Calu3 (cell line): ENCODE data around the gene GRAP2. TPM values are rescaled to one million over a fixed set of nuclear protein-coding genes. Genes with fewer than 3 reads are reported as not detected.
A peak's percentile ranks its signal among the peaks of the same experiment; 100 is the strongest.

ENCODE experiments used
- BruUV-seq: library from RNA; stranded (reverse); fragments of 400-500 nt; replicated peaks from 2 replicates; lab custom pipeline; 2021; lab: Mats Ljungman, UMichigan
- CTCF ChIA-PET: fragments of 300-600 bp; sonication (Branson Sonifier 250); formaldehyde crosslinking; loops from one replicate; lab custom pipeline; 2022; ENCODE audit warnings: antibody characterized with exemption; lab: Charles Lee
- DNase-seq: peaks from one replicate; pipeline ENCODE4 v3.0.0; 2022
- H3K27ac Mint-ChIP-seq: one replicate; pipeline ENCODE4 v1.8.0; 2022; ENCODE audit warnings: mixed read lengths; ENCODE audit not compliant: unreplicated experiment
- H3K27me3 Mint-ChIP-seq: one replicate; pipeline ENCODE4 v1.8.0; 2022; ENCODE audit warnings: mixed read lengths; ENCODE audit not compliant: unreplicated experiment
- H3K36me3 Mint-ChIP-seq: one replicate; pipeline ENCODE4 v1.8.0; 2022; ENCODE audit warnings: mild to moderate bottlenecking, moderate library complexity, mixed read lengths; ENCODE audit not compliant: insufficient read depth, unreplicated experiment
- H3K4me1 Mint-ChIP-seq: one replicate; pipeline ENCODE4 v1.8.0; 2022; ENCODE audit warnings: mild to moderate bottlenecking, low read depth, mixed read lengths; ENCODE audit not compliant: unreplicated experiment
- H3K4me3 Mint-ChIP-seq: one replicate; pipeline ENCODE4 v1.8.0; 2022; ENCODE audit warnings: mild to moderate bottlenecking, low read depth, moderate library complexity, mixed read lengths; ENCODE audit not compliant: unreplicated experiment
- H3K9me3 Mint-ChIP-seq: one replicate; pipeline ENCODE4 v1.8.0; 2022; ENCODE audit warnings: low read depth, mixed read lengths; ENCODE audit not compliant: unreplicated experiment
- CTCF ChIP-seq: fragments of 200-600 bp; IDR thresholded peaks from one replicate; pipeline ENCODE4 v1.8.0; 2022; ENCODE audit warnings: antibody characterized with exemption; ENCODE audit not compliant: unreplicated experiment
- intact Hi-C: fragments of 100-400 bp; cut with micrococcal nuclease; formaldehyde crosslinking; loops from one replicate; pipeline ENCODE4 v1.10.0; 2022; ENCODE audit not compliant: unreplicated experiment
- total RNA-seq: library from RNA; stranded (reverse); gene quantifications from 2 replicates; pipeline ENCODE4 v1.2.3, GENCODE V29; 2022

The GRAP2 gene
- total RNA-seq, 1 experiment from 2014 or later, result not detected

- intact Hi-C loops, result loop anchor here (1.0 to 10.0 kb wide), 2 partner anchors 92 to 387 kb away; no protein-coding TSS in a partner anchor
- CTCF ChIA-PET, result interaction anchor here (0.6 to 1.7 kb wide), 7 partner anchors 13 to 215 kb away, joined by 3 to 5 read pairs (median 4); no protein-coding TSS in a partner anchor
- no peak overlapping the region for H3K27ac Mint-ChIP-seq
- H3K27me3 Mint-ChIP-seq, result peaks cover 47% of the 10 kb centered on the region
- no peaks in the 10 kb centered on the region for H3K4me1 Mint-ChIP-seq
- DNase-seq, result no peak
- TF ChIP-seq CTCF, result no peak
- no peaks in the 10 kb centered on the region for H3K36me3 Mint-ChIP-seq
- H3K9me3 Mint-ChIP-seq, result no peaks in the 10 kb centered on the region
- no peak overlapping the region for H3K4me3 Mint-ChIP-seq
- BruUV-seq, result no TSS peak
Measured at GRCh38 chr22:39932166-39932565, 31.3 kb downstream of the GRAP2 start.

GRCh38 chr22:39932918-39933649 lies 32.2 kb downstream of the GRAP2 start:
- CTCF ChIA-PET, result interaction anchor here (0.6 to 1.7 kb wide), 9 partner anchors 12 to 329 kb away, joined by 3 to 5 read pairs (median 3); no protein-coding TSS in a partner anchor
- no peaks in the 10 kb centered on the region for H3K4me1 Mint-ChIP-seq
- DNase-seq, result peak; percentile 58
- H3K4me3 Mint-ChIP-seq, result no peak overlapping the region
- H3K27me3 Mint-ChIP-seq, result peaks cover 57% of the 10 kb centered on the region
- intact Hi-C loops, result loop anchor here (1.0 to 10.0 kb wide), 2 partner anchors 91 to 388 kb away; no protein-coding TSS in a partner anchor
- BruUV-seq, result no TSS peak
- no peak overlapping the region for H3K27ac Mint-ChIP-seq
- H3K9me3 Mint-ChIP-seq, result no peaks in the 10 kb centered on the region
- peak; percentile 83 for TF ChIP-seq CTCF
- no peaks in the 10 kb centered on the region for H3K36me3 Mint-ChIP-seq

- DNase-seq, result no peak
- BruUV-seq, result no TSS peak
- no peaks in the 10 kb centered on the region for H3K4me1 Mint-ChIP-seq
- H3K9me3 Mint-ChIP-seq, result no peaks in the 10 kb centered on the region
- H3K36me3 Mint-ChIP-seq, result no peaks in the 10 kb centered on the region
- TF ChIP-seq CTCF, result no peak
- intact Hi-C loops, result loop anchor here (10.0 kb wide), 1 partner anchor 389 kb away; no protein-coding TSS in a partner anchor
- H3K27me3 Mint-ChIP-seq, result peaks cover 63% of the 10 kb centered on the region
- no peak overlapping the region for H3K27ac Mint-ChIP-seq
- CTCF ChIA-PET, result interaction anchor here (0.7 to 1.1 kb wide), 4 partner anchors 19 to 330 kb away, joined by 3 to 4 read pairs (median 3); no protein-coding TSS in a partner anchor
- H3K4me3 Mint-ChIP-seq, result no peak overlapping the region
Measured at GRCh38 chr22:39933741-39934140, 32.9 kb downstream of the GRAP2 start.

- intact Hi-C loops, result loop anchor here (10.0 kb wide), 1 partner anchor 390 kb away; no protein-coding TSS in a partner anchor
- Mint-ChIP-seq H3K4me1 (no peaks in the 10 kb centered on the region), H3K27me3 (peaks cover 68% of the 10 kb centered on the region), H3K36me3 (no peaks in the 10 kb centered on the region), H3K9me3 (no peaks in the 10 kb centered on the region), H3K4me3 (no peak overlapping the region), H3K27ac (no peak overlapping the region)
- CTCF ChIA-PET, result no interaction called here
- no peak for TF ChIP-seq CTCF
- no TSS peak for BruUV-seq
- DNase-seq, result no peak
Measured at GRCh38 chr22:39935116-39935515, 34.2 kb downstream of the GRAP2 start.
